Cardiac muscle cell (in vitro differentiated cells and primary cell): ENCODE results near the gene LIPC. TPM values are rescaled to one million over a fixed set of nuclear protein-coding genes. Genes with fewer than 3 reads are reported as not detected.
A peak's percentile ranks its signal among the peaks of the same experiment; 100 is the strongest.

Experiments
- DNase-seq, 2 donors: peaks; one replicate each; pipeline versions ENCODE4 v3.0.0 to v3.0.0-alpha.2; 2010 to 2017; ENCODE audit warnings: low read depth in 1 of 2, low spot score in 1 of 2
- H3K27ac ChIP-seq: fragments of 200-600 bp; sonication (generic); 2 replicates; pipeline ENCODE4 v1.5.1; 2016
- H3K27me3 ChIP-seq: fragments of 200-600 bp; sonication (generic); 2 replicates; pipeline ENCODE4 v1.6.0; 2016; ENCODE audit warnings: control low read depth
- H3K36me3 ChIP-seq: fragments of 200-600 bp; sonication (generic); 2 replicates; pipeline ENCODE4 v1.5.1; 2016; ENCODE audit warnings: control low read depth
- H3K4me1 ChIP-seq: fragments of 200-600 bp; sonication (generic); 2 replicates; pipeline ENCODE4 v1.8.1; 2017; ENCODE audit warnings: low read depth, mild to moderate bottlenecking, mixed run types
- H3K4me3 ChIP-seq: fragments of 200-600 bp; sonication (generic); 2 replicates; pipeline ENCODE4 v1.5.1; 2016; ENCODE audit warnings: mild to moderate bottlenecking
- H3K9me3 ChIP-seq: fragments of 200-600 bp; sonication (generic); 2 replicates; pipeline ENCODE4 v1.5.1; 2017; ENCODE audit warnings: low read depth, mild to moderate bottlenecking, control low read depth
- polyA plus RNA-seq: library from polyadenylated mRNA; unstranded; fragments of >200 nt; fragmentation: Nextera tagmentation; extraction: Ambion mirVana; gene quantifications from 2 replicates; pipeline ENCODE4 v1.2.1, GENCODE V29; 2016
- total RNA-seq: library from RNA; depleted of rRNA; stranded (reverse); fragments of >200 nt; gene quantifications from 2 replicates; pipeline ENCODE4 v1.2.3, GENCODE V29; 2016
- TF ChIP-seq, protein P1 (sequence below): IDR thresholded peaks from 2 replicates; pipeline ENCODE4 v1.5.1; 2012; ENCODE audit warnings: low read depth, mild to moderate bottlenecking, low read length

The LIPC gene
- total and polyA plus RNA-seq, 2 experiments from 2014 or later: not detected

DNA sequence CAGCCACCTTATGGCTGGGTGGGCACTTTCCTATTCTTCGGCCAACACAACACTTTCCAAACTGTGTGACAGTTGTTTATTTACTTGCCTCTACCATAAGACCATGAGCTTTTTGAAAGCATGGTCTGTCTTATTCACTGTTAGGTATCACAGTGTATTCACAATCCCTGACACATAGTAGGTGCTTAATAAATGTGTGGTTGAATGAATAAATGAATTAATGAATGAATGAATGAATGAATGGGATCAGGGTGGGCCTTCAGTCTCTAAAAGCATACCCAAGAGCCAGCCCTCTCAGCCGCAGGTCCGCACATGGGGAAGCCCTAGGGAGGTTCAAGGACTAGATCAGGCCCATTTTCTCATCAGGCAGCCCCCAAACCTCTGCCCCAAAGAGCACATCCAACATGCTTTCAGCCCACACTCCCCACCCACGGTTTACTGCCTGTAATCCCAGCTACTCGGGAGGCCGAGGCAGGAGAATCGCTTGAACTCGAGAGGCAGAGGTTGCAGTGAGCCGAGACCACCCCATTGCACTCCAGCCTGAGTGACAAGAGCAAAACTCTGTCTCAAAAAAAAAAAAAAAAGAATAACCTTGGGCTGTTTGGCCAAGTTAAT lies 95.9 kb downstream of the LIPC start:
- Histone ChIP-seq H3K36me3 (no peaks in the 10 kb centered on the region), H3K9me3 (no peaks in the 10 kb centered on the region), H3K4me3 (no peak overlapping the region), H3K4me1 (no peaks in the 10 kb centered on the region), H3K27me3 (no peaks in the 10 kb centered on the region), H3K27ac (no peak overlapping the region)
- DNase-seq: no peak
- TF ChIP-seq, protein P1, sequence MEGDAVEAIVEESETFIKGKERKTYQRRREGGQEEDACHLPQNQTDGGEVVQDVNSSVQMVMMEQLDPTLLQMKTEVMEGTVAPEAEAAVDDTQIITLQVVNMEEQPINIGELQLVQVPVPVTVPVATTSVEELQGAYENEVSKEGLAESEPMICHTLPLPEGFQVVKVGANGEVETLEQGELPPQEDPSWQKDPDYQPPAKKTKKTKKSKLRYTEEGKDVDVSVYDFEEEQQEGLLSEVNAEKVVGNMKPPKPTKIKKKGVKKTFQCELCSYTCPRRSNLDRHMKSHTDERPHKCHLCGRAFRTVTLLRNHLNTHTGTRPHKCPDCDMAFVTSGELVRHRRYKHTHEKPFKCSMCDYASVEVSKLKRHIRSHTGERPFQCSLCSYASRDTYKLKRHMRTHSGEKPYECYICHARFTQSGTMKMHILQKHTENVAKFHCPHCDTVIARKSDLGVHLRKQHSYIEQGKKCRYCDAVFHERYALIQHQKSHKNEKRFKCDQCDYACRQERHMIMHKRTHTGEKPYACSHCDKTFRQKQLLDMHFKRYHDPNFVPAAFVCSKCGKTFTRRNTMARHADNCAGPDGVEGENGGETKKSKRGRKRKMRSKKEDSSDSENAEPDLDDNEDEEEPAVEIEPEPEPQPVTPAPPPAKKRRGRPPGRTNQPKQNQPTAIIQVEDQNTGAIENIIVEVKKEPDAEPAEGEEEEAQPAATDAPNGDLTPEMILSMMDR: no peak

GRCh38 chr15:58528188-58528870 lies 96.5 kb downstream of the LIPC start:
- no peak overlapping the region for H3K4me3 ChIP-seq
- TF ChIP-seq, protein P1: no peak
- H3K9me3 ChIP-seq: no peaks in the 10 kb centered on the region
- H3K27me3 ChIP-seq: no peaks in the 10 kb centered on the region
- no peaks in the 10 kb centered on the region for H3K4me1 ChIP-seq
- peak; percentile 18 to 82 for DNase-seq
- H3K27ac ChIP-seq: no peak overlapping the region
- no peaks in the 10 kb centered on the region for H3K36me3 ChIP-seq

- no peaks in the 10 kb centered on the region for H3K27me3 ChIP-seq
- TF ChIP-seq, protein P1: no peak
- H3K4me3 ChIP-seq: no peak overlapping the region
Measured at GRCh38 chr15:58529041-58529440, 97.2 kb downstream of the LIPC start.

GRCh38 chr15:58530056-58530590 lies 98.3 kb downstream of the LIPC start:
- H3K4me3 ChIP-seq: no peak overlapping the region
- DNase-seq: no peak
- H3K27me3 ChIP-seq: no peaks in the 10 kb centered on the region
- H3K36me3 ChIP-seq: no peaks in the 10 kb centered on the region
- H3K27ac ChIP-seq: no peak overlapping the region
- TF ChIP-seq, protein P1: no peak
- H3K4me1 ChIP-seq: no peaks in the 10 kb centered on the region
- no peaks in the 10 kb centered on the region for H3K9me3 ChIP-seq

More at GRCh38 chr15:58529041-58529440, 97.2 kb downstream of the LIPC start:
- Histone ChIP-seq H3K9me3 (no peaks in the 10 kb centered on the region), H3K27ac (no peak overlapping the region), H3K4me1 (no peaks in the 10 kb centered on the region), H3K36me3 (no peaks in the 10 kb centered on the region)
- no peak for DNase-seq

DNA sequence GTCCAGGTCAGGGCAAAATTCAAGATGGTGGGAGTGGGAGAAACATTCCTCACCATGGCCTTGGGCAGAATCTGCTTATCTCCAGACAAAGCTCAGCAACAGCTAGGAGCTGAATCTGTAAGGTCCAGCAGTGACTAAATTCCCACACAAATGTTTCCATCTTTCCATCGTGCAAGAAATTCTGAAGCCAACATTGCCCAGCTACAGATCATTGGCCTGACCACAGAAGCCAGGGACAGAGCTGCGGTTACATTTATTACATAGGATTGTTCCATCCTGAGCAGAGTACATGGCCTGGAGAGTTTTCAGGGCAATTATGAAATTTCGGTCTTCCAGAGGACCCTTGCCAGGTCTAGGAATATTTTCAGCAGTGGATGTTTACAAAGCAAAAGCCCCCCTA lies 100.3 kb downstream of the LIPC start:
- Histone ChIP-seq H3K27ac (no peak overlapping the region), H3K9me3 (no peaks in the 10 kb centered on the region), H3K36me3 (no peaks in the 10 kb centered on the region), H3K4me3 (no peak overlapping the region), H3K4me1 (no peaks in the 10 kb centered on the region), H3K27me3 (no peaks in the 10 kb centered on the region)
- DNase-seq: no peak
- TF ChIP-seq, protein P1: no peak
